ENCODE data around the gene KCTD5.

The KCTD5 gene

GRCh38 chr16:2734844-2735515 is 52.7 kb downstream of the KCTD5 start:
- DNase-seq = no peak

GRCh38 chr16:2736476-2737237 is 54.3 kb downstream of the KCTD5 start:
- DNase-seq = no peak

DNA sequence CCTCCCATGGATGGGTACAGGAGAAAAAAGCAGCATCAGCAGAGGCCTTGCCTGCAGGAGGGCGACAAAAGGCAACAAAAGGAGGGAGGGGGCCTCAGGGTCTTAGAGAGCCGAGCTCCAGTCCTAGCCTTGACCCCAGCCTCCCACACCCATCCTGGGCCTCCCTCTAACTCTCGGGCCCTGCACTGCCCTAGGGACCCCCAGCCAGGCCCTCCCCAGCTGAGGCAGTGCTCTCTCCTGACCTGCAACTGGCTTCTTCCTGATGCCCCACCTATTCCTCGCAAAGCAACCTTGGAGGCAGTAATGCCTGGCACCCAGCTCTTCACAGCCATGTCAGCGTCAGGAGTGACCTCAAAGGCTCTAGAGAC is 54.9 kb downstream of the KCTD5 start:
- no peak for DNase-seq

- DNase-seq = no peak
These were observed 55.6 kb downstream of the KCTD5 start for GRCh38 chr16:2737895-2738418.

DNA sequence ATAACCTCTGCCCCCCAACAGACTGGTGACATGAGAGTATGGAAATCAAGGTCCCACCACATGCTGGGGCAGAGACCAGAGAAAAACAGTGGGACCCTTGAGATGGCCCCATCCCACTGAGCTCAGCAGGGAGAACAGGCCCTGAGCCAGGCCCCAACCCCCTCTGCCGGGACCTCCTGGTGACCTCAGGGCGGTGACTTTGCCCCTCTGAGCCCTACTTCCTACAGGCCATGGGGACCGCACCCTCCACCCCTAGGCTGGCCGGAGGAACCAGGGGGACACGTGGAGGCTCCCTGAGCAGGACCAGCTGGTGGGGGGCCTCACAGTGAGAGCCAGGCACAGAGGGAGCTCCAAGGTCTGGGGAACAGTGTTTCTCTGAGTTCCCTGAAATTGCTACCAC is 56.3 kb downstream of the KCTD5 start:
- no peak for DNase-seq

- no peak for DNase-seq
These were observed 57.5 kb downstream of the KCTD5 start for GRCh38 chr16:2739625-2740430.

DNA sequence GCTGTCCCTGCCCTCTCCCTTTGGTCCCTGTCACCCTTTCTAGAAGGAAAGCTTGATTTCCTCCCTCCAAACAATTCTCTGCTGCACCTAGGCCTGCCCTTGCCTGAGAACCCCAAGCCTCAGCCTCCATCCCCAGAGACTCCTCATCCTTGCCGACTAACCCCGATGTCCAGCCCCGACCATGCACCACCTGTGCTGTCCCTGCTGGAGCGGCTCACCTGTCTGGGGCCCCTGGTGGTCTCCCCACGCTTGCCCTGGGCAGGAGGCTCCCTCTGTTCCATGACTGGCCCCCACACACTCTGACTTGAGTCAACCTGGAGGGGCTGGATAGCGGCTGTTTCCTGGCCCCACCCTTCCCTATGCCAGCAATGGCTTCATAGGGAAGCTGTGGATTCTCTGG is 58.2 kb downstream of the KCTD5 start:
- DNase-seq = no peak

DNA sequence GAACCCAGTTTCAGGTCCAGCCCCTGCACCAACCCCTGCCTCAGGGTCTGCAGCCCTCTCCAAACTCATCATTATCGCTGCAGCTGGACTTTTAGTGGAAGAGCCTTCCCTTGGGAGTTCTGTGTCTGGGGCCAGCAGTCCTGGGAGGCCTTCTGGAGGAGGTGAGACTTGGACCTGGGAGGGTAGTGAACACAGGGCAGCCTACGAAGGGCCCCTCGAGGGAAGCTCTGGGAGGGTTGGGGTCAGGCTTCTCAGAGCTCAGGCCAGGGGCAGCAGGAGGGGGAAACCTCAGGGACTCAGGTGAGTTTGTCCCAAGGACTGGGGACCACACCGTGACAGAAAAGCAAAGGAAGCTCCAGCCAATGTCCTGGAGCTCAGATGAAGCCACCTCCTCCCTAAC is 58.8 kb downstream of the KCTD5 start:
- DNase-seq = no peak

DNA sequence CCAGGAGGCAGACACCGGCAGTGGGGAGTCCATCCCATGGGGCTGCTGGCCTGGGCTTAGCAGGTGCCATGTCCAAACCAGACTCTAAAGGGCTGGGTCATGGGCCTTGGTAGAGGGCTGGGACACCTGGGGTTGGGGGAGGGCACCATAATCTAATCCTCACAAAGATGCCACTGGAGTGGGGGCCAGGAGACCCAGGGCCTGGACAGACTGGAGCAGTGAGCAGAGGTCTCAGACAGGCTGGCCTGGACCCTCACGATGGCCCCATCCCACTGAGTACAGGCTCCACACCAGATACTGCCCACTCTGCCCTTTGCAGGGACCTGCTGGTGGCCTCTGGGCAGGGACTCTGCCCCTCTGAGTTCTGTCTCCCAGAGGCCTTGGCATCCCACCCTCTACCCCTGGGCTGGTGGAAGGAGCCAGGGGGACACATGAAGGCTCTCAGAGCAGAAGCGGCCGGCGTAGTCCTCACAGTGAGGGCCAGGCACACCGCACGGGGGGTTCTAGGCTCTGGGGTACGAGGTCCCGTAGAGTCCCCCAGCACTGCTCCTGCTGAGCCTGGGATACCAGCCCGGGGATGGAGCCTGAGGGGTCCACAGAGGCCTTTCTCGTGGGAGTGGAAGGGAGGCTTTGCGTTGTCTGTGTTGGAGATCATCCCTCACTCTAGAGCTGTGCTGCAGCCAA is 60.1 kb downstream of the KCTD5 start:
- no peak for DNase-seq

DNA sequence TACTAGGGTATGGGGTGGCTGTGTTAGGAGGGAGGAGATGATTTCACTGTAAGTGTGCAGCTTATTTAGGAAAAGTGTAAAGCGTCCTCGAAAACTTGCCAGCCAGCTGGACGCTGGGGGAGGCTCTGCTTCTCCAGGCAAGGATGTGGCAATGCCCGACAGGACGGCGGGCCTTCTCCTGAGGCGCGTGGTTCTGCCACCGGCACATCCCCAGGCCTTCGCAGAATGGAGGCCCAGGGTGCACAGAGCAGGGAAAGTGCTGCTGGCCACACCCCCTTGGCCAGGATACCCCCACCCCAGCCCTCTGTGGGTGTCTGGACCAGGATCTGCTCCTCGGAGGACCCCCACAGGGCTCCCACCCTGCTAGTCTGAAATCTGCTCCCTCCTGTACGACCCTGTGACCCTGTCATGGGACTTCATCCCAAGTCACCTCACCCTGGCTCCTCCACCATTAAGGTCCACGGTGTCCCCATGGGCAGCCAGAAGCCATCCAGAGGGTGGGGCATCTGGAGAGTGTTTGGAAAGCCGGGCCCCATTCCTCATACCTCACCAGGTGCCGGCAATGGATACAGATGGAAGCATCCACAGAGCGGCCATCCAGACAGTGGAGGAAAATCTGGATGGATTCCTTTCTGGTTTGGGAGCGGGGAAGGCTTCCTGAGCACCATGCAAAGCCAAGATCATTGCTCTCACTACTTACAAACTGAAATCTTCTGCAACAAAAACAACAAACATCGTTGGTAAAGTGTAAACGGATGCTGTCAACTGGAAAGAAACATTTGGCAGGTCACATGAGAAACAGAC is 60.9 kb downstream of the KCTD5 start:
- no peak for DNase-seq

- no peak for DNase-seq
These were observed 62.4 kb downstream of the KCTD5 start for GRCh38 chr16:2744711-2745110.

GRCh38 chr16:2745116-2745890 is 63.0 kb downstream of the KCTD5 start:
- no peak for DNase-seq

GRCh38 chr16:2745961-2746360 is 63.6 kb downstream of the KCTD5 start:
- DNase-seq = no peak

DNA sequence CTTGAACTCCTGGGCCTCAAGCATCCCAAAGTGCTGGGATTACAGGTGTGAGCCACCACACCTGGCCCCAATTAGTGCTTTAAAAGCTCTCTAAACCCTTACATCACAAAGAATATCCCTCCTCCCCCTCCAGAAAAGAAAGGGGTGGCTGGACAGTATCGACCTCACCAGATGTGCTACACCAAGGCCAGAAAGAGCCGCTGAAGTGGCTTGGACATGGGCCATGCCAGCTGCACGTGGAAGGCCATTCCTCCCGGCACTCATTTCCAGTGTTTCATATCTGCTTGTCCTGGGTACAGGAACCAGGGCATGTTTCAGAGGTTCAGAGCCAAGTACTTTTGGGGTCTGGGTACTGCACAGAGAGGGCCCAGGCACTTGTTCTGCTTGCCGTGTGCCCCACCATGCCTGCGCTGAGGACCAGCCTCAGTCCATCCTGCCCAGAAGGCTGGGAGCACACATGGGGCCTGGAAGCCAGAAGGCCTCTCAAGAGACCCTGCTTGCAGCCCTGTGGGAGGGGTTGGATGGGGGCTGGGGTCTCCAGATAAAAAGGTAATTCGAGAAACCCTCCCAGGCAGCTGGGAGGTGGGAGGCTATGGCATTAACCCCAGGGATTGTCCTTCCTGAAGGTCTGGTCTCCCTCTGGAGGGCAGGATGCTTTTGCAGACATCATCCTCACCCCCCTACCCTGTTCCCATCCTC is 66.6 kb downstream of the KCTD5 start:
- DNase-seq = no peak

- no peak for DNase-seq
These were observed 67.2 kb downstream of the KCTD5 start for GRCh38 chr16:2749476-2749875.

DNA sequence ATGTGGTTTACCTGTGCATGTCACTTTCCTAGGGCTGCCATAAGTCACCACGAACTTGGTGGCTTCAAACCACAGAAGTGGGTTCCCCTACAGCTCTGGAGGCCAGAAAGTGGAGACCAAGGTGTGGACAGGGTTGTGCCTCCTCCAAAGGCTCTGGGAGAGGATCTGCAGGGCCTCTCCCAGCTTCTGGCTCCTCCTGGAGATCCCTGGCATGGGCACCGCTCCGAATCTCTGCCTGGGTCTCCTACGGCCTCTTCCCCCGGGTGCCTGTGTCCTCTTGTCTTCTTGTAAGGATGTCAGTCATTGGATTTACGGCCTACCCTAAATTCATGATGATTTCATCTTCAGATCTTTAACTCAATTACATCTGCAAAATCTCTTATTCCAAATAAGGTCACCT is 67.6 kb downstream of the KCTD5 start:
- DNase-seq = no peak

GRCh38 chr16:2751577-2752034 is 69.3 kb downstream of the KCTD5 start:
- peak; percentile 36 for DNase-seq

- DNase-seq = peak; percentile 72
These were observed 69.9 kb downstream of the KCTD5 start, which contains the start of gene SRRM2 for GRCh38 chr16:2752035-2752849. Gene SRRM2 (plus strand): TSS chr16:2752638. CDS start chr16:2756365, 3,727 bp downstream.
